SHP77 (cell line): ENCODE results near the gene UBE3A.
"Not testable (repeated sequence)": the region's sequence is repeated elsewhere in the genome, so short reads cannot be mapped to it uniquely, and the experiment has no call there.

Source experiments
- DNase-seq, 2 experiments: peaks; one replicate each; lab custom pipeline; 2025; lab: John Stamatoyannopoulos, UW

The UBE3A gene

GRCh38 chr15:25438601-25439368, at the start of gene UBE3A:
Gene UBE3A, minus strand, starts transcription at chr15:25439024. Its CDS starts 29,917 bp downstream, at chr15:25409107.
- peak; percentile 79 to 91 for DNase-seq

- DNase-seq, result no peak
These were observed 48.5 kb upstream of the UBE3A start for GRCh38 chr15:25487226-25487884.

- DNase-seq, result no peak
These were observed 47.2 kb upstream of the UBE3A start for GRCh38 chr15:25486051-25486450.

- peak in 1 of 2 experiments; percentile 31 for DNase-seq
These were observed 42.5 kb upstream of the UBE3A start for GRCh38 chr15:25481208-25481859.

- peak in 1 of 2 experiments; percentile 1 for DNase-seq
These were observed 39.5 kb upstream of the UBE3A start for GRCh38 chr15:25478313-25478712.

- no peak for DNase-seq
These were observed 39.0 kb upstream of the UBE3A start for GRCh38 chr15:25477816-25478215.

GRCh38 chr15:25474251-25474650, 35.4 kb upstream of the UBE3A start:
- DNase-seq, result no peak

GRCh38 chr15:25470230-25470629, 31.4 kb upstream of the UBE3A start:
- no peak for DNase-seq

- no peak for DNase-seq
These were observed 30.6 kb upstream of the UBE3A start for GRCh38 chr15:25469377-25469776.

GRCh38 chr15:25468611-25469010, 29.8 kb upstream of the UBE3A start:
- no peak for DNase-seq

- DNase-seq, result peak; percentile 13 to 31
These were observed 27.0 kb upstream of the UBE3A start for GRCh38 chr15:25465835-25466234.

GRCh38 chr15:25464784-25465183, 26.0 kb upstream of the UBE3A start:
- no peak for DNase-seq

GRCh38 chr15:25464383-25464782, 25.6 kb upstream of the UBE3A start:
- no peak for DNase-seq

- no peak for DNase-seq
These were observed 17.4 kb upstream of the UBE3A start for GRCh38 chr15:25456196-25456595.

- no peak for DNase-seq
These were observed 16.4 kb upstream of the UBE3A start for GRCh38 chr15:25455226-25455625.

- DNase-seq, result no peak
These were observed 15.9 kb upstream of the UBE3A start for GRCh38 chr15:25454771-25455170.

GRCh38 chr15:25453246-25453645, 14.4 kb upstream of the UBE3A start:
- not testable (repeated sequence) for DNase-seq

- no peak for DNase-seq
These were observed 12.7 kb upstream of the UBE3A start for GRCh38 chr15:25451501-25451900.

- DNase-seq, result no peak
These were observed 11.3 kb upstream of the UBE3A start for GRCh38 chr15:25450163-25450562.

GRCh38 chr15:25446076-25446475, 7.3 kb upstream of the UBE3A start:
- DNase-seq, result no peak

GRCh38 chr15:25445412-25445811, 6.6 kb upstream of the UBE3A start:
- no peak for DNase-seq

- DNase-seq, result no peak
These were observed 2.3 kb upstream of the UBE3A start for GRCh38 chr15:25441111-25441510.

GRCh38 chr15:25439369-25439836, 579 bp upstream of the UBE3A start:
- DNase-seq, result peak in 1 of 2 experiments; percentile 13
